ENCODE data around the gene DPP7. TPM values are rescaled to one million over a fixed set of nuclear protein-coding genes. Genes with fewer than 3 reads are reported as not detected.
"Not testable (repeated sequence)": the region's sequence is repeated elsewhere in the genome, so short reads cannot be mapped to it uniquely, and the experiment has no call there.

Gene DPP7
- total RNA-seq, 4 donors from 2014 or later = 41.1 to 109 (median 62.4) TPM

DNA sequence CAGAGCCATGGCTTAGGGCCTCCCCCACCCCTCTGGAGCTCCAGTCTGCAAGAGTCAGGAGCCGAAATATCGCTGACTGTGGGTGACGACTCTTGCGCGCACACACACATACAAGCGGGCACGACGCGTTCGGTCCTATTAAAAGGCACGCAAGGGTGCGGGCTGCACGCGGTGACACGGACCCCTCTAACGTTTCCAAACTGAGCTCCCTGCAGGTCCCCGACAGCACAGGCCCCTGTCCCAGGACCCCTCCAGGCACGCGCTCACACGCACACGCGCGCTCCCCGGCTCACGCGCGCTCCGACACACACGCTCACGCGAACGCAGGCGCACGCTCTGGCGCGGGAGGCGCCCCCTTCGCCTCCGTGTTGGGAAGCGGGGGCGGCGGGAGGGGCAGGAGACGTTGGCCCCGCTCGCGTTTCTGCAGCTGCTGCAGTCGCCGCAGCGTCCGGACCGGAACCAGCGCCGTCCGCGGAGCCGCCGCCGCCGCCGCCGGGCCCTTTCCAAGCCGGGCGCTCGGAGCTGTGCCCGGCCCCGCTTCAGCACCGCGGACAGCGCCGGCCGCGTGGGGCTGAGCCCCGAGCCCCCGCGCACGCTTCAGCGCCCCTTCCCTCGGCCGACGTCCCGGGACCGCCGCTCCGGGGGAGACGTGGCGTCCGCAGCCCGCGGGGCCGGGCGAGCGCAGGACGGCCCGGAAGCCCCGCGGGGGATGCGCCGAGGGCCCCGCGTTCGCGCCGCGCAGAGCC lies 24.4 kb upstream of the DPP7 start, which contains the start of gene GRIN1:
GRIN1 (plus strand) TSS at position 433 of the 746 bp plus-strand sequence. CDS start 333 bp downstream, outside the sequence.
- peaks cover 0 to 25% (median 13%) of the 10 kb centered on the region in 3 donors for H3K4me1 ChIP-seq
- intact Hi-C loops (cut with DNase I) = no loop called here
- peak within 1 kb of the TSS in 1 of 4 donors; percentile 34 for H3K4me3 ChIP-seq
- TF ChIP-seq CTCF (IDR thresholded peaks at IDR 0.05) (no peak), POLR2A (IDR thresholded peaks at IDR 0.05) (no peak)
- H3K27me3 ChIP-seq = peaks cover 0 to 99% (median 35%) of the 10 kb centered on the region in 4 donors
- no peak for DNase-seq
- 0% methylated on average over 4 of the region's 104 CpGs; no CpG with 5 or more reads in 1 of the 2 donors for WGBS, 2 donors
- no peaks in the 10 kb centered on the region for H3K9me3 ChIP-seq
- no peak within 1 kb of the TSS for H3K27ac ChIP-seq
- H3K36me3 ChIP-seq = no peaks in the 10 kb centered on the region

GRCh38 chr9:137138058-137138721 lies 23.7 kb upstream of the DPP7 start:
- H3K27me3 ChIP-seq = peaks cover 0 to 99% (median 35%) of the 10 kb centered on the region in 4 donors
- no peaks in the 10 kb centered on the region for H3K36me3 ChIP-seq
- no peak for DNase-seq
- no peak overlapping the region for H3K4me3 ChIP-seq
- H3K4me1 ChIP-seq = peaks cover 0 to 25% (median 13%) of the 10 kb centered on the region in 3 donors
- no peak overlapping the region for H3K27ac ChIP-seq
- TF ChIP-seq CTCF (IDR thresholded peaks at IDR 0.05) (no peak), POLR2A (IDR thresholded peaks at IDR 0.05) (no peak)
- H3K9me3 ChIP-seq = no peaks in the 10 kb centered on the region
- intact Hi-C loops (cut with DNase I) = no loop called here
- WGBS, 2 donors = 11 to 14% methylated on average over 13 to 20 of the region's 25 CpGs

DNA sequence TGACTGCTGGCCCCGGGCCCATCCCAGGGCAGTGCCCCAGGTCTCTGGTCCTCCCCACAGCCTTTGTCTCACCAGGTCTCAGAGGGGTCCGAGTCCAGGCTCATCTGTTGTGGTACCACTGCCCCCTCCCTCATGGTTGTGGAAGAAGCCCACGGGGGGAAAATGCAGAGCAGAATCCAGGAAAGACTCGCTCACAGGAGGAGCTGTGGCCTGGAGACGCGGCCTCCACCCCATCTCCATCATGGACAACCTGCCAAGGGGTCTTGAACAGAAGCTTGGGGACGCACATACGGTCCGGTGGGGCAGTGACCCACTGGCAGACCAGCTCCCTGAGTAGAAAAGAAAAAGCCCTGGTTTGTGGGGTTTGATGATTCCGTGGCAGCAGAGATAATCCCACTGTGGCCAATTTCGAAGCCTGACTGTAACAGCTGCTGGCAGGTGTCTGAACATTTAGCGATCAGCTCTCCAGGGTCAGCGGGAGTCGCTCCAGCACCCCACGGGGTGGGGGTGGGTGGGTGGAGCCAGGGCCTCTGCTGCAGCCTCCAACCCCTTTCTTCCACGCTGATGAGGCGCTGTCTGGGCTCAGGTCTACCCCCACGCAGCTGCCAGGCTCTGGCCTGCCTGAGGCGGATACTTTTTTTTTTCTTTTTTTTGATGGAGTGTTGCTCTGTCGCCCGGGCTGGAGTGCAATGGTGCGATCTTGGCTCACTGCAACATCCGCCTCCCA lies 22.5 kb upstream of the DPP7 start:
- Histone ChIP-seq H3K4me1 (peaks cover 0 to 25% (median 13%) of the 10 kb centered on the region in 3 donors), H3K36me3 (no peaks in the 10 kb centered on the region), H3K4me3 (no peak overlapping the region), H3K9me3 (no peaks in the 10 kb centered on the region), H3K27me3 (peaks cover 0 to 97% (median 35%) of the 10 kb centered on the region in 4 donors), H3K27ac (no peak overlapping the region)
- intact Hi-C loops (cut with DNase I) = no loop called here
- 64% methylated on average over 15 of the region's 23 CpGs; no CpG with 5 or more reads in 1 of the 2 donors for WGBS, 2 donors
- no peak for DNase-seq
- no peak for TF ChIP-seq CTCF (IDR thresholded peaks at IDR 0.05)
- no peak for TF ChIP-seq POLR2A (IDR thresholded peaks at IDR 0.05)

DNA sequence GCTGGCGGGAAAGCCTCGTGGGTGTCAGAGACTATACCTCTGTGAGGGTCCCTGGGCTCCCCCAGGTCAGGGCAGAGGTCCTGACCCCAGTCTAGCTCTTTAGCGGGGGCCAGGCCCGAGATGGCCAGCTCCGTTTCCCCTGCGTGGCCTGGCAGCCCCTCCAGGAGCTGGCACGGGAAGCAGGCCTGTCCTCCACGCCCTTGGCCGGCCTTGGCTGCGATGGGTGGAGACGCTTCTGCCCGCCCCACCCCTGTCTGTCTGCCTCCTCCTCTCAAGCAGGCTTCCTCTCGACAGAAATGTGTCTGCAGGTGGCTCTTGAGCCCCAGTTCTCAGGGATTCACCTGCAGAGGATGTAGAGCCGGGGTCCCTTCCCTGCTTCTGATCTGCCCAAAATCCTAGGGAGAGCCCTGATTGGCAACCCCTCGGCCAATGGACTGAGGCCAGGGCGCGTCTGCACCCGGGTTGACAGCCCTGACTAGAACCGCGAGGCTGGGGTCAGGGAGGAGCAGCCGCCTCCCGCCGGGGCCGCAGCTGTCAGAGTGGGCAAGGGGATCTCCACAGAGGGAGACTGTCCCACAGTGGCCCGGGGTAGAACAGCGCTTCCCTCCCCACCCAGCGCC lies 21.8 kb upstream of the DPP7 start:
- TF ChIP-seq CTCF (IDR thresholded peaks at IDR 0.05) (no peak), POLR2A (IDR thresholded peaks at IDR 0.05) (no peak)
- H3K4me1 ChIP-seq = peaks cover 0 to 25% (median 13%) of the 10 kb centered on the region in 3 donors
- no peak overlapping the region for H3K27ac ChIP-seq
- no peak overlapping the region for H3K4me3 ChIP-seq
- WGBS, 2 donors = 18 to 41% methylated on average over 2 to 3 of the region's 27 CpGs
- no peak for DNase-seq
- intact Hi-C loops (cut with DNase I) = no loop called here
- peaks cover 0 to 97% (median 35%) of the 10 kb centered on the region in 4 donors for H3K27me3 ChIP-seq
- no peaks in the 10 kb centered on the region for H3K9me3 ChIP-seq
- no peaks in the 10 kb centered on the region for H3K36me3 ChIP-seq

DNA sequence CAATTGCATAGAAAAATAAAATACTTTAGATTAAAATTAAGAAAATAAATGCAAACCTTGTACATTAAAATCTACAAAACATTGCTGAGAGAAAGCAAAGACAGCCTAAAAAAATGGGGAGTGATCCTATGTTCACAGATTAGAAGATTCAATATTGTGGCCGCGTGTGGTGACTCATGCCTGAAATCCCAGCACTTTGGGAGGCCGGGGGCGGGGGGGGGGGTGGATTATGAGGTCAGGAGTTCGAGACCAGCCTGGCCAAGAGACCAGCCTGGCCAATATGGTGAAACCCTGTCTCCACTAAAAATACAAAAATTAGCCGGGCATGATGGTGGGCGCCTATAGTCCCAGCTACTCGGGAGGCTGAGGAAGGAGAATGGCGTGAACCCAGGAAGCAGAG lies 20.6 kb upstream of the DPP7 start:
- H3K27ac ChIP-seq; H3K4me3 ChIP-seq; H3K9me3 ChIP-seq; DNase-seq; H3K36me3 ChIP-seq; intact Hi-C loops (cut with DNase I): not testable (repeated sequence)
- Histone ChIP-seq H3K4me1 (peaks cover 0 to 31% (median 18%) of the 10 kb centered on the region in 3 donors), H3K27me3 (peaks cover 0 to 94% (median 32%) of the 10 kb centered on the region in 4 donors)
- WGBS, 2 donors = 64 to 71% methylated on average over 6 to 9 of the region's 9 CpGs
